GM19043 (cell line): ENCODE measurements around the gene PTPRQ.
"Not testable (repeated sequence)": the region's sequence is repeated elsewhere in the genome, so short reads cannot be mapped to it uniquely, and the experiment has no call there.

Experiments
- ATAC-seq: cut with Tn5 transposase; IDR thresholded peaks from one replicate; pipeline ENCODE4 v1.9.1; 2021; ENCODE audit warnings: low read depth; ENCODE audit not compliant: unreplicated experiment

Gene PTPRQ

GRCh38 chr12:80461851-80462250 is 17.8 kb downstream of the PTPRQ start:
- ATAC-seq, result not testable (repeated sequence)

- no peak for ATAC-seq
Measured at GRCh38 chr12:80469681-80470080, 25.6 kb downstream of the PTPRQ start.

GRCh38 chr12:80470403-80470802 is 26.4 kb downstream of the PTPRQ start:
- ATAC-seq, result no peak

GRCh38 chr12:80472236-80472635 is 28.2 kb downstream of the PTPRQ start:
- no peak for ATAC-seq

- ATAC-seq, result peak; percentile 68
Measured at GRCh38 chr12:80472911-80473500, 29.0 kb downstream of the PTPRQ start.

- not testable (repeated sequence) for ATAC-seq
Measured at GRCh38 chr12:80477521-80478145, 33.6 kb downstream of the PTPRQ start.

GRCh38 chr12:80484746-80485145 is 40.7 kb downstream of the PTPRQ start:
- ATAC-seq, result no peak

- peak; percentile 52 for ATAC-seq
Measured at GRCh38 chr12:80485222-80485987, 41.4 kb downstream of the PTPRQ start.

GRCh38 chr12:80490329-80490728 is 46.3 kb downstream of the PTPRQ start:
- ATAC-seq, result no peak

- no peak for ATAC-seq
Measured at GRCh38 chr12:80491166-80491565, 47.1 kb downstream of the PTPRQ start.

- no peak for ATAC-seq
Measured at GRCh38 chr12:80493466-80493865, 49.4 kb downstream of the PTPRQ start.

- no peak for ATAC-seq
Measured at GRCh38 chr12:80494836-80495235, 50.8 kb downstream of the PTPRQ start.

- no peak for ATAC-seq
Measured at GRCh38 chr12:80498059-80498728, 54.2 kb downstream of the PTPRQ start.

GRCh38 chr12:80504389-80505163 is 60.5 kb downstream of the PTPRQ start:
- peak; percentile 63 for ATAC-seq

GRCh38 chr12:80509781-80510556 is 65.9 kb downstream of the PTPRQ start:
- ATAC-seq, result no peak

- ATAC-seq, result no peak
Measured at GRCh38 chr12:80512781-80513180, 68.7 kb downstream of the PTPRQ start.

GRCh38 chr12:80513211-80513610 is 69.2 kb downstream of the PTPRQ start:
- no peak for ATAC-seq

GRCh38 chr12:80517655-80518054 is 73.6 kb downstream of the PTPRQ start:
- no peak for ATAC-seq

GRCh38 chr12:80531646-80532045 is 87.6 kb downstream of the PTPRQ start:
- ATAC-seq, result no peak

GRCh38 chr12:80539029-80539428 is 95.0 kb downstream of the PTPRQ start:
- no peak for ATAC-seq
